BE2C (cell line): ENCODE results near the gene OTUB2.

Experiments
- DNase-seq: peaks from one replicate; pipeline ENCODE4 v3.0.0-alpha.2; 2020
- H3K27me3 ChIP-seq: fragments of 250-450 bp; sonication (Bioruptor Pico); 2 replicates; pipeline ENCODE4 v1.5.1; 2020; ENCODE audit warnings: mild to moderate bottlenecking
- H3K36me3 ChIP-seq: fragments of 250-450 bp; sonication (Bioruptor Pico); 2 replicates; pipeline ENCODE4 v1.5.1; 2020; ENCODE audit warnings: mild to moderate bottlenecking
- H3K4me1 ChIP-seq: fragments of 250-450 bp; sonication (Bioruptor Pico); 2 replicates; pipeline ENCODE4 v1.5.1; 2020
- H3K4me3 ChIP-seq: 2 replicates; pipeline ENCODE4 v1.5.1; 2011; ENCODE audit warnings: low read depth, low read length
- H3K9me3 ChIP-seq: fragments of 250-450 bp; sonication (Bioruptor Pico); 2 replicates; pipeline ENCODE4 v1.5.1; 2020
- CTCF ChIP-seq: IDR thresholded peaks from 2 replicates; pipeline ENCODE4 v1.5.1; 2012; ENCODE audit warnings: mild to moderate bottlenecking, low read depth, low read length

The OTUB2 gene

DNA sequence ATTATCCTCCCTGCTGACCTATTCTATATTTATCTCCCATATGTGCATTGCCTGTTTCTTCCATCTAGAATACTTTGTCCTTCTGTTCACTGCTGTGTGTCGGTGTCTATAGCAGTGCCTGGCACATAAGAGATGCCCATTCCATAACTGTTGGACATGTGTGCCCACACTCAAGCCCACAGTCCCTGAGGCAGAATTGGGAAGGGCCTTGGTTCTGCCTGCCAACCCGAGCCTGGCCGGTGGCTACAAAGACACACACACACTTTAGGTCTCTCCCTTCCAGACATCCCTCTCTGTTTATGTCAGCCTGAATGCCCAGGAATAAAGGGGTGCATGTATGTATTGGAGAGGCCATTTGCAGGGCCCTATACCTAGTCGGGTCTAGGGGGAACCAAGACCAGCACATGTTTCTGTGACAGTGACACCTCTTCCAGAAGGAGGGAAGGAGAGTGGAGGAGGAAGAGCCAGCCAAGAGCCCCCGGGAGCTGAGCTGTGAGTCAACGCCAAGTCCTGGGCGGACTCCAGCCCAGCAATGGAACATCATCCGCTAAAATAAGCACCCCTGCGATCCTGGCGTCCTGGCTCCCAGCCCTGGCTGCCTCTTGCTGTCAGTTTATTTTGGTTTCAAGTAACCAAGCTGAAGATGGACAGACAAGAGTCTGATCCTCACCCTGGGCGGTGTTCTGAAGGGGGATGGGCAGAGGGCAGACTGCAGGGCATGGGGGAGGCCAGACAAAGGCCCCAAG, 45.5 kb upstream of the OTUB2 start:
- no peak for DNase-seq
- no peak for TF ChIP-seq CTCF
- Histone ChIP-seq H3K4me1 (no peaks in the 10 kb centered on the region), H3K27me3 (no peaks in the 10 kb centered on the region), H3K36me3 (no peaks in the 10 kb centered on the region), H3K9me3 (no peaks in the 10 kb centered on the region), H3K4me3 (no peak overlapping the region)

GRCh38 chr14:93981316-93982229, 44.6 kb upstream of the OTUB2 start:
- no peaks in the 10 kb centered on the region for H3K9me3 ChIP-seq
- H3K36me3 ChIP-seq = no peaks in the 10 kb centered on the region
- H3K4me3 ChIP-seq = no peak overlapping the region
- TF ChIP-seq CTCF = no peak
- H3K27me3 ChIP-seq = no peaks in the 10 kb centered on the region
- no peaks in the 10 kb centered on the region for H3K4me1 ChIP-seq
- DNase-seq = no peak

DNA sequence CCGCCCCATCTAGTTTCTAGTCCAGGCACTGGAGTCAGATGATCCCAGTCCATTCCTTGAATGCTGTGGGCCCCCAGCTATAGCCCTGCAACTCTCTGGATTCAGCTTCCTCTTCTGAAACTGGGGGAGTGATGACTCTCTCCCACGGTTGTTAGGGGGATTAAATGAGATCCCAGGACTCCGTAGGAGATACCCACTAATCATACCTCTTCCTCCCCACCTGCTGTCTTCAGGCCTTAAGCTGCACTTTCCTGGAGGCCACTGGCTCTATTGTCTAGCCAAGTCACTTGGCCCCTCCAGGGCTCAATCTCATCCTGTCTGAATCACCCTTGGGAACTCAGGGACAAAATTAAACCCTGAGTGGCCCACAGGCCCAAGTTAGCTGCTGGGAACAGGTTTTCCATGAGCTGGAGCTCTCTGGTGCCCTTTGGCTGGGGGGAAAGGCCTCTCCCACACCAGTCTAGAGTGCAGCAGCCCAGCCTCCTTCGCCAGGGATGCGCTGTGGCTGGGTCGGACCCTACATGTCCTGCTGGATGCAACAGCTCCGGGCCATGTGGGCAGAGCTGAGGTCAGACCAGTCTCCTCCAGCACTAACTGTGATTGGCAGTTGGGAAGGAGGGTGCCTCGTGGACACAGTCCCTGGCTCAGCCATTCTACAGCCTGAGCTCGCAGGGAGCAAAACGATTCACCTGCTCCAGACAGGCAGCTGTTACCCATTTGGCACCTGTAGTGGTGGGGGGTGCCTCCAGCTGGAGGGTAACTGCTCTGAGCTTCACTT, 43.7 kb upstream of the OTUB2 start:
- Histone ChIP-seq H3K27me3 (no peaks in the 10 kb centered on the region), H3K9me3 (no peaks in the 10 kb centered on the region), H3K36me3 (no peaks in the 10 kb centered on the region), H3K4me3 (no peak overlapping the region), H3K4me1 (no peaks in the 10 kb centered on the region)
- DNase-seq = no peak
- no peak for TF ChIP-seq CTCF

GRCh38 chr14:93984070-93984469, 42.1 kb upstream of the OTUB2 start:
- Histone ChIP-seq H3K27me3 (no peaks in the 10 kb centered on the region), H3K4me3 (no peak overlapping the region), H3K4me1 (no peaks in the 10 kb centered on the region), H3K9me3 (no peaks in the 10 kb centered on the region), H3K36me3 (no peaks in the 10 kb centered on the region)
- no peak for TF ChIP-seq CTCF
- no peak for DNase-seq

DNA sequence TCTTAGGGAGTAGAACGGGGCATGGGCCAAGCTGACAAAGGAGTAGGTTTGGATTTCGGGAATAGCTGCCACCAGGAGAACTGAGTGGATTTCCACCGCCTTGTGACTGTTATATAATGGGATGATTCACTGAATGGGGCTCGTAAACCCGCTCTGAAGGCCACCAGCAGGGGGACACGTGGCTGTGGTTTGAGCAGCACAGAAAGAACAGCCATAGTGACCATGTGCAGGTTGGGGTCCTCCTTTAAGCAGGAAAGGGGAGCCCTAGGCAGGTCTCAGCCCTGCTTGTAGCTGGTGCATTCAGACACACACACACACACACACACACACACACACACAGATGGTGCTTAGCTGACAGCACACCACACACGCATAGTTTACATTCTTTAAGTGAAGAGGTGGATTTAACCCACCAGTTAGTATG, 41.1 kb upstream of the OTUB2 start:
- no peaks in the 10 kb centered on the region for H3K27me3 ChIP-seq
- TF ChIP-seq CTCF = peak; percentile 61
- no peak overlapping the region for H3K4me3 ChIP-seq
- no peaks in the 10 kb centered on the region for H3K9me3 ChIP-seq
- no peaks in the 10 kb centered on the region for H3K4me1 ChIP-seq
- H3K36me3 ChIP-seq = no peaks in the 10 kb centered on the region
- peak; percentile 59 for DNase-seq
